SK-N-DZ (cell line): Measurements from ENCODE around the gene CCDC81.
A peak's percentile ranks its signal among the peaks of the same experiment; 100 is the strongest.
"Not testable (repeated sequence)": the region's sequence is repeated elsewhere in the genome, so short reads cannot be mapped to it uniquely, and the experiment has no call there.

Experiments
- DNase-seq: peaks from one replicate; pipeline ENCODE4 v3.0.0-alpha.2; 2015; ENCODE audit warnings: low spot score

The CCDC81 gene

GRCh38 chr11:86386746-86387145 is 12.1 kb downstream of the CCDC81 start:
- no peak for DNase-seq

- no peak for DNase-seq
Observed at GRCh38 chr11:86388198-86388597, 13.5 kb downstream of the CCDC81 start.

- DNase-seq = no peak
Observed at GRCh38 chr11:86390487-86390886, 15.8 kb downstream of the CCDC81 start.

DNA sequence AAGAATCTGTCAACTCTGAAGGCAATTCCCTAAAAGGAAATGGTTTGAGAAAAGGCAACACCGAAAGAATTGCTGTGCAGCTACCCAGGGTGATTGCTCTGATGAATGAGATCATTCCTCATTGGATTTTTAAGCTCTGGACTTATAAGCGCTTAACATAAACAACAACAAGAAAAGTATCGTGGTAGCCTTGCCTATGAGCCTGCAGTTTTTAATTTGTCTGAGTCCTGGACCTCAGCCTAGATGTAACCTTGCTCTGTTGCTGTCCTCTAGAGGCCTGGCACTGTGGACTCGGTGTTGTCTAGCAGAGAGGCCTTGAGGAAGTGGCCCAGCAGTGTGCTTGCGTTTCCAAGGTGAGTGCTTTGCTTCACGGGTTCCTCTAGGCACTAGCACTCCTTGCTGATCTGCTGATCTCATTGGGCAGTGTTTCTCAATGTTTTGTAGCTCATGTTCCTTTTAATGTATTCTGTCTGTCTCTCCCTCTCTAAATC is 20.4 kb downstream of the CCDC81 start:
- no peak for DNase-seq

- DNase-seq = no peak
Observed at GRCh38 chr11:86396396-86396795, 21.7 kb downstream of the CCDC81 start.

GRCh38 chr11:86397351-86397750 is 22.7 kb downstream of the CCDC81 start:
- no peak for DNase-seq

- DNase-seq = no peak
Observed at GRCh38 chr11:86398106-86398505, 23.4 kb downstream of the CCDC81 start.

GRCh38 chr11:86403458-86403857 is 28.8 kb downstream of the CCDC81 start:
- DNase-seq = no peak

- DNase-seq = no peak
Observed at GRCh38 chr11:86408845-86409244, 34.2 kb downstream of the CCDC81 start.

- no peak for DNase-seq
Observed at GRCh38 chr11:86414032-86414431, 39.3 kb downstream of the CCDC81 start.

GRCh38 chr11:86415026-86415425 is 40.3 kb downstream of the CCDC81 start:
- no peak for DNase-seq

- DNase-seq = no peak
Observed at GRCh38 chr11:86416494-86416893, 41.8 kb downstream of the CCDC81 start.

- DNase-seq = not testable (repeated sequence)
Observed at GRCh38 chr11:86416951-86417350, 42.3 kb downstream of the CCDC81 start.

DNA sequence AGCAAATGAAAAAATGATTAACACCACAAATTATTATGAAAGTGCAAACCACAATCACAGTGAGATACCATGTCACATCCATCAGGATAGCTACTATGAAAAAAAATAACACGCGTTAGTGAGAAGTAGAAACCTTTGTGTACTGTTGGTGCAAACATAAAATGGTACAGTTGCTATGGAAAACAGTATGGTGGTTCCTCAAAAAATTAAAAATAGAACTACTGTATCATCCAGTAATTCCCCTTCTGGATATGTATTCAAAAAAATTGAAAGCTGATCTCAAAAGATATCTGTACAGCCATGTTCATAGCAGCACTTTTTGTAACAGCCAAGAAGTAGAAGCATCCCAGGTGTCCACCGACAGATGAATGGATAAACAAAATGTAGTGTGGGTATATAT is 43.4 kb downstream of the CCDC81 start:
- DNase-seq = no peak

GRCh38 chr11:86418513-86418912 is 43.8 kb downstream of the CCDC81 start:
- no peak for DNase-seq

- peak; percentile 5 for DNase-seq
Observed at GRCh38 chr11:86418917-86419316, 44.2 kb downstream of the CCDC81 start.

DNA sequence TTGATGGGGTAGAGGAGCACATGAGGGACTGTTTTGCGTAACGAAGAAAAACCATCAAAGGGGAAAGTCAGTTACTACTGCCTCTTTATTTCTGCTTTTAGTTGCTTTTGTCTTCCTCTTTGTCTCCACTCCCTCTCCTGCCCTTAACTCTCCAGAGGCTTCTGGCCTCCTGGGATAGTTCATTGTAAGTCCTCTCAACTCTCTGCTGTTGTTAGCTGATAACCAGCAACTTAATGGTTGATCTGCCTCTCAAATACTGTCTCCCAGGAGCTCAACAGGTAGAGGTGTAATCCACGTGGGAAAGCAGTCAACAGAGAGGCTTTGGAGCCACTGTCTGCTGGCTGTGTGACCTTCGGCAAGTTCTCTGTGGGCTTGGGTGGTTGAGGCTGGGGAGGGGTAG is 47.3 kb downstream of the CCDC81 start:
- no peak for DNase-seq

DNA sequence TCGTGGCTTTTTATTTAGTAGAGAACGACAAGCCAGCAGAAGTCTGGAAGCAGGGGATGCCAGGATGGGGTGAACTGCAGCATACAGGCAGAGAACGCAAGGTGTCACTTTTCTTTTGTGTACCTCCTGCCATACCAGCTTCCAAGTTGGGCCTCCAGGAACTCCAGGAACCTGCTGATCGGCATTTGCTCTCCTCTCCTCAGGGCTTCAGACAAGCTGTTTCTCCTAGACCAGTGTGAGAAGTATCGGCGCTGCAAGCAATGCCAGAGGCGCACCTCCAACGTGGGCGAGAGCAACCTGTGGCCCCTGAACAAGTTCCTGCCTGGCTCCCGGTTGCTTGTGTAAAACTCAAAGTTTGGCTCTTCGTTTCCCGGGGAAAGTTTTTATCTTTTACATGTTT is 47.7 kb downstream of the CCDC81 start:
- no peak for DNase-seq

DNA sequence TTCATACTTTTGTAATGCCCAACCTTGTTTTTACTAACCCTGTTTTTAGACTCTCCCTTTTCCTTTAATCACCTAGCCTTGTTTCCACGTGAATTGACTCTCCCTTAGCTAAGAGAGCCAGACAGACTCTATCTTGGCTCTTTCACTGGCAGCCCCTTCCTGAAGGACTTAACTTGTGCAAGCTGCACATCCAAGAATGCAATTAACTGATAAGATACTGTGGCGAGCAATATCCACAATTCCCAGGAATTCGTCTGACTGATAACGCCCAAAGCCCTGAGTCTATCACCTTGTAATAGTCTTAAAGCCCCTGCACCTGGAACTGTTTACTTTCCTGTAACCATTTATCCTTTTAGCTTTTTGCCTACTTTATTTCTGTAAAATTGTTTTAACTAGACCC is 48.8 kb downstream of the CCDC81 start:
- DNase-seq = not testable (repeated sequence)

DNA sequence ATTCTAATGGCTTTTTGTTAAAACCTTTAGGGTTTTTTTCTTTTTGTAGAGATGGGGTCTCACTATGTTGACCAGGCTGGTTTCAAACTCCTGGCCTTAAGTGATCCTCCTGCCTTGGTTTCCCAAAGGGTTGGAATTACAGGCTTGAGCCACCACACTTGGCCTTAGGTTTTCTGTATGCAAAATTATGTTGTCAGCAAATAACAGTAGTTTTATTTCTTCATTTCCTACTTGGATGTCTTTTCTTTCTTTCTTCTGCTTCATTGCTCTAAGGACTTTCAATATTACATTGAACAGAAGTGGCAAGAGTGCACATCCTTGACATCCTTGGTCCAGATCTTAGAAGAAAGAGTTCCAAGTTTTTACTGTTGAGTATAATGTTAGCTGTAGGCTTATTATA is 52.8 kb downstream of the CCDC81 start:
- DNase-seq = no peak

DNA sequence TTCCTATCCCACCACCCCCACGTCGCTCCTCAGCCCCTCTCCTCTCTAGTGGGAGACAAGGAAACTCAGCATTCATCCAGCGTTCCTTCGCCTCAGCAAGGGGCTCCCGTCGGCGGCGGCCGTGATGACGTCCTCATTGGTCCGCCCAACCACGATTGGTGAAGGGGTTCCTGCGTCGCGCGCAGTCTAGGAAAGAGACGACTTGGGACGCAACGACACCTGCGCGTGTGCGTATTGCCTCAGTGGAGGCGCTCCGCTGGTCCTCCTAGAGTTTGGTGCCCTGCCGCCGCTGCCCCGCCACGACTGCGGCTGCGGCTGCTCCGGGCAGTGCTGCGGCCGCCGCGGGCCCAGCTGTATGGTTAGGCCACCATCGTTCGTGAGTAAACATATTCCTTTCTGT is 56.6 kb downstream of the CCDC81 start:
- no peak for DNase-seq

DNA sequence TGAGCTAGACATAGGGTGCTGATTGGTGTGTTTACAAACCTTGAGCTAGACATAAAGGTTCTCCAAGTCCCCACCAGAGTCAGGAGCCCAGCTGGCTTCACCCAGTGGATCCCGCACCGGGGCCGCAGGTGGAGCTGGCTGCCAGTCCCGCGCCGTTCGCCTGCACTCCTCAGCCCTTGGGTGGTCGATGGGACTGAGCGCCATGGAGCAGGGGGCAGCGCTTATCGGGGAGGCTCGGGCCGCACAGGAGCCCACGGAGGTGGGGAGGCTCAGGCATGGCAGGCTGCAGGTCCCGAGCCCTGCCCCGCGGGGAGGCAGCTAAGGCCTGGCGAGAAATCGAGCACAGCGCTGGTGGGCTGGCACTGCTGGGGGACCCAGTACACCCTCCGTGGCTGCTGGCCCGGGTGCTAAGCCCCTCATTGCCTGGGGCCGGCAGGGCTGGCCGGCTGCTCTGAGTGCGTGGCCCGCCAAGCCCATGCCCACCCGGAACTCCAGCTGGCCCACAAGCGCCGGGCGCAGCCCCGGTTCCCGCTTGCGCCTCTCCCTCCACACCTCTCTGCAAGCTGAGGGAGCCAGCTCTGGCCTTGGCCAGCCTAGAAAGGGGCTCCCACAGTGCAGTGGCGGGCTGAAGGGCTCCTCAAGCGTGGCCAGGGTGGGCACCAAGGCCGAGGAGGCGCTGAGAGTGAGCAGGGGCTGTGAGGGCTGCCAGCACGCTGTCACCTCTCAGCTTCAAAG is 58.8 kb downstream of the CCDC81 start:
- DNase-seq = not testable (repeated sequence)

DNA sequence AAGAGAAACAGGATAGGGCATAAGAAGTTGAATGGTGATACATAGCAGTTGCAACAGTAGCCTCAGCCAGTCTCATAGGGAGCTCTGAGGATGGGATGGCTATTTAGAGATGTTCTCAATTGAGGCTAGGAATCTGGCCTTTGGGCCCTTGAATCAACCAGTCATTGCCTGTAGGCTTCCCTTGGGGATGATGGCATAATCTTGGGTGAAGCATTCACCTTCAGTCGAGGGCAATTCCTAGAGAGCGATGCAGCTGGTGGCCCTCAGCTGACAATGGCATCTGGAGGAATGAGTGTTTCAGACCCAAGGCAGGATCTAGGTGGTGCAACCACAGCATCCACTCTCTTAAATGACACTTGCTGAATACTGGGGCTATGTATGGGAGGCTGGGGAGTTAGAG is 61.0 kb downstream of the CCDC81 start:
- no peak for DNase-seq

DNA sequence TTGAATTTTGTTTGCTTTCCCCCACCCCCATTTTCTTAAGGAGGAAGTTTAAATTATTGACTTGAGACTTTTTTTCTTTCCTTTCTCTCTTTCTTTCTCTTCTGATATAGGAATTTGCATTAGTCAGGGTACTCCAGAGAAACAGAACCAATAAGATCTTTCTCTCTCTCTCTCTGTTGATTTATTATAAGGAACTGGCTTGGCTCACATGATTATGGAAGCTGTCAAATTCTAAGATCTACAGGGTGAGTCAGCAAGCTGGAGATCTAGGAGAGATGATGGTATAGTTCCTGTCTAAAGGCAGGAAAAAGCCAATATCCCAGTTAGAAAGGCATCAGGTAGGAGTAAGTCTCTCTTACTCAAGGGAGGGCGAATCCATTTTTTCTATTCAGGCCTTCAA is 64.0 kb downstream of the CCDC81 start:
- peak; percentile 19 for DNase-seq
